GM19240 (cell line): ENCODE data around the gene BAHCC1.
"Not testable (repeated sequence)": the region's sequence is repeated elsewhere in the genome, so short reads cannot be mapped to it uniquely, and the experiment has no call there.

Experiments
- DNase-seq: peaks from one replicate; pipeline ENCODE4 v3.0.0; 2011; ENCODE audit warnings: low spot score; ENCODE audit not compliant: insufficient read length

BAHCC1 gene

GRCh38 chr17:81413497-81414135 is 18.4 kb downstream of the BAHCC1 start:
- no peak for DNase-seq

DNA sequence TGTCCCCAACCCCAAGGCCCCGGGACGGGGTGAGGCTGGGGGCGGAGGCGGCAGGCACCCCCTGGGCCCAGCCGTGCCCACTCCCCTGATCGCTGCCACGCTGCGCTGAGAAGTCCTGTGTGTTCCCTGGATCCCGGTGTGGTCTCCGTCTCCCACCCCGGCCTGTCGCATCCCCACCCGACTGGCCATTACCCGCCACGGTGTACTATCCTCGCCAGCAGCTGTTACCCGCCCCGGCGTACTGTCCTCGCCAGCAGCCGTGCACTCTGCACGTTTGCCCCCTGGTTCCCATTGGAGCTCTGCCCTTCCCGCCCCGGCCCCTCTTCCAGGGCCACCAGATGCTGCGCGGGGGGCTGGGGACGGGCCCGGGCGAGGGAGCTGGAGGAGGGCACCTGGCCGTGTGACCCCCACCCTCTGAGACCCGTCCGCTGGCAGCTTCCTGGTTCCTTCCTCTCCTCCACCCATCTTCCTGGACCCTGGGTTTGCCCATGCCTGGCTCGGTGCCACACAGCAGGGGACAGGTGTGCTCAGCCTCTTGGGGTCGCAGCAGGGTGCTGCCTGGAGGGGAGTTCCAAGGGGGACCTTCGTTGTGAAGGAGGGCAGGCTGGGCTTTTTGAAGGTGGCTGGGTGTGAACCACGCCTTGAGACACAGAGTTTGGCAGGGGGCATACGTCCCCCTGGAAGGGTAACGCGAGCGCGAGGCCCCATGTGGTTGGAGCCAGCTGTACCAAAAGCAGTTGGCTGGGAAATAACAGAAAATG is 19.7 kb downstream of the BAHCC1 start:
- no peak for DNase-seq

- DNase-seq: no peak
Measured at GRCh38 chr17:81415681-81416080, 20.4 kb downstream of the BAHCC1 start.

- no peak for DNase-seq
Measured at GRCh38 chr17:81416612-81417011, 21.4 kb downstream of the BAHCC1 start.

DNA sequence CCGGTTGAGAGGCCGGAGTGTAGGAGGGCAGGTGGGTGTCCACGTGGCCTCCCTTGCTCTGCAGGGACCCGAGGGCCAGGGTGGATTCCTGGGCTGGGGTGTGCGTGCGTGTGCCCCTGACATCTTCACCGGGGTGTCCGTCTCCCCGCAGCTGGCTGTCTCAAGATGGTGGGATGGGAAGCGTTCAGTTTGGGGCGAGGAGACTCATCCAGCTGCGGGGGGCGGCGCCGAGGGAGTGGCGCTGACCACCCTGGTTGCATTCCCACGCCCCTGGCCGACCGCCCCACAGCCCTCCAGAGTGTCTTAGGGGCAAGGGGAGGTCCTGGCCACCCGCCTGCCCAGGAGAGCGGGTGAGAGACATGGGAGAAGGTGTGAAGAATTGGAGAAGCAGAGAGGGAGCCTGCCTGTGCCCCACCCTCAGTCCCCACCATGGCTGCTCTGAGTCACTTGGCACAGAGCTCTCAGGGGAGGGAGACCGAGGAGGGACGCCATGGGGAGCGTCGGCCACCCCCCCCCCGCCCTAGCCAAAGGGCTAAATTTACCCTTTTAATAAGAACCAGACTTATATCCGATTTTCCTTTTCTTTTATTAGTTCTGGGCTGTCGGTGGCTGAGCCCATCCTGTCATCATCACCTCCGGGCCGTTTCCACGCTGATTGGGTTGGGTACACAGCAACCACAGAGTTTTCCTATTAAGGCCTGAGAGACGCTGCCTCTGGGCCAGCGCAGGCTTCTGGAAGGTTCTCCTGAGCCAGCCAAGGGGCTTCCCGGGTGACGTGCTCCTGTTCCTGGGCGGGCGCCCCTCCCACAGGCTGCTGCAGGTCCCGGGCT is 22.0 kb downstream of the BAHCC1 start:
- DNase-seq: no peak

DNA sequence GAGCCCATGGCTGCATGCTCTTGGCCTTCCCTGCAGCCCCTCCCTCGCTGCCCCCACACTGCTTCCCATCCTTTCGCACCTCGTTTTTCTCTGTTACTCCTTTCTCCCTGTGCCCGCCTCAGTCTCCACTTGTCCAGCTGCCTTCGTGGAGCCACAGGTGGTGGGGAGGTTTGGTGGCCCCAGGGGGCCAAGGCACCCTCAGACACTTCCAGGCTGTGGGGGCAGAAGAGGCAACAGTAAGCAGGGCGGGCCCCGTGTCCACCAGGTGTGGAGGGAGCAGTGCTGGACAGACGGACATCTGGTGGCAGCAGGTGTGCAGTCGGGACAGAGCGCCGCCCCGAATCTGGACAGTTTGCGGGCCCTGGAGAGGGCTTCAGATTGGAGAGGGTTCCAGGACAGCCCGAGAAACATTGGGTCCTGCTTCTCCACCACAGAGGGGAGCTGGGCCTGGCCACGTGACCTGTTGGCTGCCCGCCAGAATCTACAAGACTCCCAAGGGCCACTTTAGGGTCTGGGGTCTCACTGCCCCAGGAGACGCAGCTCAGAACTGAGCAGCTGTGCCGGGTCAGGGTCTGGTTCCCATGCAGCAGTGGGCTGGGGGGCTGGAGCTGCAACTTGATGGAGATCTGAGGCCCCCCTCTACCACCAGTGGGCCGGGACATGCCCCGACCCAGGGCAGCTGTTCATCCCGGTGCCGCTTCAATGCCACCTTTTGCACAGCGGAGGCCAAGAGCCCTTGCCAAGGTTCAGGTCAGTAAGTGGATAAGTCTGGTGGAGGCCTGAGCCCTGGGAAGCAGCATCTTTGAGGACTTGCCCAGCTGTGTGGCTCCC is 22.8 kb downstream of the BAHCC1 start:
- DNase-seq: no peak

DNA sequence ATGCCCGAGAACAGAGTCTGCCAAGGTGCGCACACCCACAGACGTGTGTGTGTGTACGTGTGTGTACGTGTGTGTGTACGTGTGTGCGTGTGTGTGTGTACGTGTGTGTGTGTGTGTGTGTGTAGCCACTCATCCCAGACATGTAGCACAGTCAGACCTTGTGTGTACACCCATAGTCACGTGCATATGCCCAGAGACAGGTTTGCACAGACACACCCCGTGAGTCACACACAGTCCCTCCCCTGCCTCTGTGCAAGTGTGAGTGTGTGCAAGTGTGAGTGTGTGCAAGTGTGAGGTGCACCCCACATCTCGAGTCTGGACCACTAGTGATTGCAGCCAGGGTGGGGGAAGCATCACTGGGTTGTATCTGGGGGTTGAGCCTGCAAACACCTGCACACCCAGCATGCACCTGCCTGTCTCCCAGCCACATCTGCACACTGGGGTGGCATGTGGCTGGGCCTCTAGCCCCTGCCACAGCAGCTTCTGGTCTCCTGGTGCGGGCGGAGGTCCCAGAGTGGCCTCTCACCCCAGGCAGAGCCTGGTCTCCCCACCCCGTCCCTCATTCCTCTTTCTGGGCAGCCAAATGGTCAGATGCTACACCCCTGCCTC is 23.6 kb downstream of the BAHCC1 start:
- DNase-seq: no peak

DNA sequence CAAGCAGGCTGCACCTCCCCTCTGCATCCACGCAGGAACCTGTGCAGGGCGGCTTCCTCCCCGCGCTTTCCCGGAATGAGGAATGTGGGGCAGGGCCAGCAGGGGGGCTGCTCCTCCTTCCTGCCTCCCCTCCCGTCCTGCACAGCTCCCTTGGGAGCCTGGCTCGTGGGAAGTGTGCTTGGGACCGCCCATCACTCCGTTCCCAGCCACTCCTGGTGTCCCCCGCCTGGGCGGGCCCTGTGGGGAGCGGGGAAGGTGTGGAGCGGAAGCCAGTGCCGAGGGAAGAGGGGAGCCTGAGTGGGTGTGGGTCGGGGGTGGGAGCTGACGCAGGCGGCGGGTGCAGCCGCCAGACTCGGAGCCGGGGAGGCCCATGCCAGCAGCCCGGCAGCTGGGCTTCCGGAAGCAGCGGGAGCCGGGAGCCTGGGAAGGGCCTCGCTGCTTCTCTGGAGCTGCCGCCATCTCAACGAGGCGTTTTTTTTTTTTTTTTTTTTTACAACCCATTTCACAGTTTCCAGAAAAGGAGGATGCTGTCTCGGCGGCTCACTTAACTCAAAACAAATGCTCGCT is 24.1 kb downstream of the BAHCC1 start:
- no peak for DNase-seq

DNA sequence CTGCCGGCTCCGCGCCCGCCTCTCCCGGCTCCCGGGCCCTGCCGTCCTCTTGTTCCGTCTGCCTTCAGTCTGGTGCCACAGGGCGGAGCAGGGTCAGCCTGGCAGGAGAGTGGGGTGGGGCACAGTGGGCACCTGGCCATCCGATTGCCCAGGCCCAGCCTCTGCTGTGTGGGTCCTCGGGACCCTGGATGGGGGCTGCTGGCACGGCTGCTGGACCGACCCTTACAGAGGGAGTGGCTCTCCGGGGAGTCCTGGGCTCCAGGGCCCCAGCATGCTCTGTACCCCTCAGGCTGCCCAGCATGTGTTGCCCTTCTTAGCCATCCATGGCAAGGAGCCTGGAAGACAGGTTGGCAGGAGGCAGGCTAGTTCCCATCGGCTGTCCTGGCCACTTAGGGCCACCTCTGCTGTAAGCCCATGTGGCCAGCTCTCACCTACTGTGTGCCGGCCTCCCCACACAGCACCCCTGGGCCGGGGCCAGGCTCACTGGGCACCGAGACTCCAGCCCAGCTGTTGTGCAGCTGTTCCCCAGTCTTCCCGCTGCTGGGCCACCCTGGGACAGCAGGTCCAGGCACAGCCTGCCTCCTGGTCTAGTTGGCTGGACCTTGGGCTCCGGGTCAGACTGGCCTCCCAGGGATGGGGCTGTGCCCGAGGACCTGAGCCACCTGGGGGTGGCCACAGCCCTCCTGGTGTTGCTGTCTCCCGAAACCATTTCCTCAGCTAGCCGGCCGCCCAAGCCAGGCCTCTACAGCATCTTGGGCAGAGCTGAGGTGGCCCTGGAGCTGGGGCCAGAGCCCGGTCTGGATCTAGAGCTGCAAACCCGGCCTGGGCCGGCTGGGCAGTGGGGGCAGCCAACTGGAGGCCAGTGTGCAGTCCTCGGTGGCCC is 24.9 kb downstream of the BAHCC1 start:
- no peak for DNase-seq

DNA sequence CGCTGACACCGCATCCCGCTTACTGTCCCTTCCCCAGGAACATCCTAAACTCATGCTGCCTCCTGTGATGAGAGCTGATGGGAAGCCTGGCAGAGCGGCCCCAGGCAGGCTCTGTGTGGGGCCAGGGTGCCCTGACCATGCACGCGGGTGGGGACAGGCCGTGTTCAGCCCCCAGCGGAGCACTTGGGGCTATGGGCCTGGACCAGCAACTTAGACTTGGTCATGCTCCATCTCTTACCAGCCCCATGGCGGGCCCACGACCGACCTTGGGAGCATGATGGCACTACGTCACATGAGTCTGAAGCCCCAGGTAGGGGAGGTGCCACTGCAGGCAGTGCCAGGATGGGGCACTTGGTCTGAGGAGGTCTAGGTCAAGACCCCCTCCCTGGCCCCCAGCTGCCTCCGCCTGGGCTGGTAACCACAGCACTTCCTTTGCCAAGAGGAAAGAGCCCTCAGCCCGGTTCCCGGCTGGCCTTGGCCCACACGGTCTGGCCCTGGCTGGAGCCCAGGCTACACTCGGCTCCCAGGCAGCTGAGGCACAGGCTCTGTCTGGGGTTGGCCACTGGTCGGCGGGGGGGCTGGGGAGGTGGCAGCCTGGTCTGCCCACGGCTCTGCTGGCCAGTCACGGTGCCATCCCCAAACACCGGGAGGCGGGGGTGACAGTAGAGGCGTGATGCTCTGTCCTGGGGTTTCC is 25.7 kb downstream of the BAHCC1 start:
- DNase-seq: no peak

DNA sequence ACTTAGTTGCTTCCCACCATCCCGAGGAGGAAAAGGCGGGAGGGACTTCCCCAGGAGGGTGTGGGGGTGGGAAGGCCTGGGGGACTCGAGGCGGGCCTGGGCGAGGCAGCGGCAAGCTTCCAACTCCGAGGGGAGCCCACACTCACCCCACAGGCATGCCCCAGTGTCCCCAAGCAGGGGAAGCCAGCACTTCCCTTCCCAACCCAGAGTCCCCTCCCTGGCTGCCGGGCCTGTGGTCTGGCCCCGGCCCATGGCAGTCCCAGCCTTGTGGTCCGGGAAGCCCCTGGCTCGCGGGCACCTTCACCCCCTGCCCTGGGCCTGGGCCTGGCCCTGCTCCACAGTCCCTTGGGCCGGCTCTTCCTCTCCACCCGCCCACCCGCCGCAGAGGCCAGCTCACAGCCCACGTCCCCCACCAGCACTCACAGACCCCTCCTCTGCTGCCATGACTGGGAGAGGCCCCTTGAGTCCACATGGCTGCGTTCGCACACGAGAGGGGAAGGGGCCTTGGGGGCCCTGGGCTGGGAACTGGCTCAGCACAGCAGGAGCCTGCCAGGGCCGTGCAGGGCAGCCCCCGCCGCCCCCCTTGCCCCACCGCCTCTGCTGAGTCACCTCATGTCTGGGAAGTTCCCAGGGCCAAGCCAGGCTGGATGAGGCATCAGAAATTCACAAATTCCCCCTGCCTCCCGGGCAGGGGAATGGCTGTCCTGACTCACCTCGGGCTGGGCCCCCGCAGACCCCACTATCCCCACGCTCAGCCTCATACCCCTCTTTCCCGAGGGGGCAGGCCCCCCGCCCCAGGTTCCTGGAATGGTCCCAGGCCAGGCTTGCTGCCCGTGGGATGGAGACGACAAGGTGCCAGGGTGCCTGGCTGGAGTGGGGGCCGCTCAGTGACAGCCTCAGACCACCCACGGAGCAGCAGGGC is 27.8 kb downstream of the BAHCC1 start:
- DNase-seq: no peak

GRCh38 chr17:81423698-81424071 is 28.4 kb downstream of the BAHCC1 start:
- no peak for DNase-seq

DNA sequence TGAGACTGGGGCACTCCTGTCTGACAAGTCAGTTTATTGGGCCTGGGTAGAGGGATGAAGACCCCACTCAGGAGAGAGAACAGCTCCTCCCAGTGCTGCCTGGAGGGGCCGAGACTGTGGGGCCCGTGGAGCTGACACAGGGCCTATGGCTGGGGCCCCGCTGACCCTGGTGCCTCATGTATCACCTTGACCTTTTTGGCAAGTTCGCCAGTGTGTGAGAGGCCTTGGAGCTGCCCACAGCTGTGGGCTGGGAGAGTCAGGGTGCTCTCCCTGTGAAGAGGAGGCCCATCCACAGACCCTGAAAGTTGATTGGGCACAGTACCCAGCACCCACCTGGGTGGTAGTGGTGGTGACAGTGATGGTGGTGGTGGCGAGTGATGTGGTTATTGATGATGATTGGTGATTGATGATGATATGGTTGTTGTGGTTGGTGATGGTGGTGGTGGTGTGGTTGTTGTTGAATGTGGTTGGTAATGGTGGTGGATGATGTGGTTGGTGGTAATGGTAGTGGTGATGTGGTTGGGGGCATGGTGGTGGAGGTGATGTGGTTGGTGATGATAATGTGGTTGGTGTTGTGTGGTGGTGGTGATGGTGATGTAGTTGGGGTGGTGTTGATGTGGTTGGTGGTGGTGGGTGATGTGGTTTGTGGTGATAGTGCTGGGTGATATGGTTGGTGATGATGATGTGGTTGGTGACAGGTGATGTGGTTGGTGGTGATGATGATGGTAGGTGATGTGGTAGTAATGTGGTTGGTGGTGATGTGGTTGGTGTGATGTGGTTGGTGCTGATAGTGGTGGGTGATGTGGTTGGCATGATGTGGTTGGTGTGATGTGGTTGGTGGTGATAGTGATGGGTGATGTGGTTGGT is 29.1 kb downstream of the BAHCC1 start:
- DNase-seq: no peak

DNA sequence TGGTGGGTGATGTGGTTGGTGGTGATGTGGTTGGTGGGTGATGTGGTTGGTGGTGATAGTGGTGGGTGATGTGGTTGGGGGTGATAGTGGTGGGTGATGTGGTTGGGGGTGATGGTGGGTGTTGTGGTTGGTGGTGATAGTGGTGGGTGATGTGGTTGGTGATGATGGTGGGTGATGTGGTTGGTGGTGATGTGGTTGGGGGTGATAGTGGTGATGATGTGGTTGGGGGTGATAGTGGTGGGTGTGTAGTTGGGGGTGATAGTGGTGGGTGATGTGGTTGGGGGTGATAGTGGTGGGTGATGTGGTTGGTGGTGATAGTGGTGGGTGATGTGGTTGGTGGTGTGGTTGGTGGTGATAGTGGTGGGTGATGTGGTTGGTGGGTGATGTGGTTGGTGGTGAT is 29.8 kb downstream of the BAHCC1 start:
- not testable (repeated sequence) for DNase-seq

DNA sequence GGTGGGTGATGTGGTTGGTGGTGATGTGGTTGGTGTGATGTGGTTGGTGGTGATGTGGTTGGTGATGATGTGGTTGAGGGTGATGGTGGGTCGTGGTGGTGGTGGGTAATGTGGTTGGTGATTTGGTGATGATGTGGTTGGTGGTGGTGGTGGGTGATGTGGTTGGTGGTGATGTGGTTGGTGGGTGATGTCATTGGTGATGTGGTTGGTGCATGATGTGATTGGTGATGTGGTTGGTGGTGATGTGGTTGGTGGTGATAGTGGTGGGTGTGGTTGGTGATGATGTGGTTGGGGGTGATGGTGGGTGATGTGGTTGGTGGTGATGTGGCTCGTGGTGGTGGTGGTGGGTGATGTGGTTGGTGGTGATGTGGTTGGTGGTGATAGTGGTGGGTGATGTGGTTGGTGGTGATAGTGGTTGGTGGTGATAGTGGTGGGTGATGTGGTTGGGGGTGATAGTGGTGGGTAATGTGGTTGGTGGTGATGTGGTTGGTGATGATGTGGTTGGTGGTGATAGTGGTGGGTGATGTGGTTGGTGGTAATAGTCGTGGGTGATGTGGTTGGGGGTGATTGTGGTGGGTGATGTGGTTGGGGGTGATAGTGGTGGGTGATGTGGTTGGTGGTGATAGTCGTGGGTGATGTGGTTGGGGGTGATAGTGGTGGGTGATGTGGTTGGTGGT is 30.6 kb downstream of the BAHCC1 start:
- not testable (repeated sequence) for DNase-seq

DNA sequence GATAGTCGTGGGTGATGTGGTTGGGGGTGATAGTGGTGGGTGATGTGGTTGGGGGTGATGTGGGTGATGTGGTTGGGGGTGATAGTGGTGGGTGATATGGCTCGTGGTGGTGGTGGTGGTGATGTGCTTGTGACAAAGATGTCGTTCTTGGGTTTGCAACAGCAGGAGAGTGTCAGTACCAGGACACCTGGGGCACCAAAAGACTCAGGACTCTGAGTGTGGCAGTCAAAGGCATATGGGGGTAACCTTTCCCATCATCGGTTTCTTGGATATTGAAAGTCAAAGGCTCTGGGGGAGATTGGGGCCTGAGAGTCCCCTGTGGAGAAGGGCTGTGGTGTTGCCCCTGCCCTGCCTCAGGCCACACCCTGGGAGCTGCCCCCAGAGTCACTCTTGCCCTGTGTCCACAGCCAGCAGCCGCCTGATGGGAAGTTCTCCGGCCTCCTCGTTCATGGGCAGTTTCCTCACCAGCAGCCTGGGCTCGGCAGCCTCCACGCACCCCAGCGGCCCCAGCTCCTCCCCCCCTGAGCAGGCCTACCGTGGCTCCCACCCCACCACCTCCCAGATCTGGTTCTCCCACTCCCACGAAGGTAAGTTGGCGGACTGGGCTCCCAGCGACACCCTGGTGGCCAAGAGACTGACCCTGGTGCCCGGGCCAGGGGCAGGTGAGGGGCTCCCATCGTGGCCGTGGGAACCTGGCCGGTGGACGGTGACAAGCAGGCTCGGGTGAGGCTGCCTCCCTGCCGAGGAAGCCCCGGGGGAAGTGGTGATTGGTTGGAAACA is 31.3 kb downstream of the BAHCC1 start:
- no peak for DNase-seq
